ENCODE results near the gene ZNF423. TPM values are rescaled to one million over a fixed set of nuclear protein-coding genes. Genes with fewer than 3 reads are reported as not detected.

Gene ZNF423
- total RNA-seq, 1 experiment from 2014 or later = not detected

DNA sequence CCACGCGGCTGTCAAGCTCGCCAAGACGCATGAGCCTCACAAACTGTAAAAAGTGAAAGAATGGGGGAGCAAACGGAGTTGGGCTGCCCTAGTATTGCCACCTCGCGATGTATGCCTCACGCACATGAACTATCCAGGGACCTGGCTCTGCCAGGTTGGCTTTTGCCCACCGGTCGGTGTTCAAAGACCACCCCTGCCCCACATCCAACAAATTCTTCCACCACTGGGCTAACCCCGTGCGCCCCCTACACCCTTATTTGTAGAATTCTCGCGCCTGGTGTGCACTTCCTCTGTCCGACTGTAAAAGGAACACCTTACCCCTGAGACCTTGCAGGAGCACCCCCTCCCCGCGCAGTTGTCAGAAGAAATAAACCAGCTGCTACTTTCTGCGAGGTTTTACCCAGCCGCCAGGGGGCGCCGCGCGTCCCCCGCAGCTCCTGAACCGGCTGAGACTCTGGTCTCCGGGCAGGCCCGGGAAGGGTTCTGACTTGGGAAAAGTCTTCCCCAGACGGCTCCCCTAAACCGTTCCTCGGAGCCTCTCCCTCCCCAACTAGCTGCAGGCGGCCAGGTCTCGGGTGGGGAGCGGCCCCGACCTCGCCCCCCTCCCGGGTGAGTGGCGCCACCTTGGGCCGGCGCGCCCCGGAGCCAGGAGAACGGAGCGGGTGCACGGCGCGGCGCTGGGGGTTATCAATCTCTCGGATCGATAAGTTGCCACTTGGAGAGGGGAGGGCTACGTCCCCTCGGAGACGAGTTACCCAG lies 1.7 kb upstream of the ZNF423 start:
- intact Hi-C loops (cut with micrococcal nuclease; ENCODE audit: unreplicated experiment) = loop anchor here (1.0 kb wide), 1 partner anchor 65 kb away; no protein-coding TSS in a partner anchor
- H3K27me3 Mint-ChIP-seq (ENCODE audit: unreplicated experiment) = peaks cover 94% of the 10 kb centered on the region
- H3K9me3 Mint-ChIP-seq (ENCODE audit: low read depth, unreplicated experiment) = no peaks in the 10 kb centered on the region
- DNase-seq = peak; percentile 77
- no TSS peak for BruUV-seq (replicated peaks)
- peaks cover 8% of the 10 kb centered on the region for H3K4me1 Mint-ChIP-seq (ENCODE audit: low read depth, unreplicated experiment)
- H3K36me3 Mint-ChIP-seq (ENCODE audit: insufficient read depth, unreplicated experiment) = peaks cover 17% of the 10 kb centered on the region
- TF ChIP-seq, protein P1, sequence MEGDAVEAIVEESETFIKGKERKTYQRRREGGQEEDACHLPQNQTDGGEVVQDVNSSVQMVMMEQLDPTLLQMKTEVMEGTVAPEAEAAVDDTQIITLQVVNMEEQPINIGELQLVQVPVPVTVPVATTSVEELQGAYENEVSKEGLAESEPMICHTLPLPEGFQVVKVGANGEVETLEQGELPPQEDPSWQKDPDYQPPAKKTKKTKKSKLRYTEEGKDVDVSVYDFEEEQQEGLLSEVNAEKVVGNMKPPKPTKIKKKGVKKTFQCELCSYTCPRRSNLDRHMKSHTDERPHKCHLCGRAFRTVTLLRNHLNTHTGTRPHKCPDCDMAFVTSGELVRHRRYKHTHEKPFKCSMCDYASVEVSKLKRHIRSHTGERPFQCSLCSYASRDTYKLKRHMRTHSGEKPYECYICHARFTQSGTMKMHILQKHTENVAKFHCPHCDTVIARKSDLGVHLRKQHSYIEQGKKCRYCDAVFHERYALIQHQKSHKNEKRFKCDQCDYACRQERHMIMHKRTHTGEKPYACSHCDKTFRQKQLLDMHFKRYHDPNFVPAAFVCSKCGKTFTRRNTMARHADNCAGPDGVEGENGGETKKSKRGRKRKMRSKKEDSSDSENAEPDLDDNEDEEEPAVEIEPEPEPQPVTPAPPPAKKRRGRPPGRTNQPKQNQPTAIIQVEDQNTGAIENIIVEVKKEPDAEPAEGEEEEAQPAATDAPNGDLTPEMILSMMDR (IDR thresholded peaks at IDR 0.05; ENCODE audit: unreplicated experiment) = peak; percentile 97
- peak overlapping the region; percentile 72 for H3K4me3 Mint-ChIP-seq (ENCODE audit: low read depth, unreplicated experiment)
- no peak overlapping the region for H3K27ac Mint-ChIP-seq (ENCODE audit: unreplicated experiment)
- CTCF ChIA-PET = interaction anchor here (0.6 to 1.4 kb wide), 11 partner anchors 19 to 510 kb away, joined by 3 to 10 read pairs (median 5); partner anchors contain the start of gene CNEP1R1

DNA sequence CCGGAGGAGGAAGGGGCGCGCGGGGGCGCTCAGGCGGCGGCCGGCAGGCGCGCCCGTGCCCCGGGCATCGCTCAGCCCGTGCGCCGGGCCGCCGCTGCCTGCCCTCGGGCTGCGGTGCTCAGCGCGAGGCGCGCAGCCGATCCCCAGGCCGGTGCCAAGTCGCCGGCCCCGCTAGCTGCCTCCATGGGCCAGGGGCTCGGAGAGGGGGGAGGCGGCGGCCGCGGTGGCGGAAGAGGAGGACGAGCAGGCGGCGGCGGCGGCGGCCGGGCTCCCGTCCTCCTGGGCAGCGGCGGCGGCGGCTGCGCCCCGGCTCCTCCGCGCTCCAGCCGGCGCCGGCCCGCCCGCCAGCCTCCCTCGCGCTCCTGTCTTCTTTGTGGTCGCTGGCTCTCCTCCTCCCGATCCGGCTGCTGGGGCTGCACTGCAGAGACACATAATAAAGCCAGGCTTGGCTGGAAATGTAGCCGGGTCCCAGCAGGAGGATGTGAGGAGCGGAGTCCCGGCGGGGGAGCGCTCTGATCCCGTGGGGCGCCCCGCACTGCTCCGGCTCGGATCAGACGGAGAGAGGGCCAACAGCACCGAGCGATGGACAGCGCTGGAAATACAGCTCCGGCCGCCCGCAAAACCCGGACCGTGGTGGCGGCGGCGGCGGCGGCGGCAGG lies 889 bp upstream of the ZNF423 start:
- no TSS peak for BruUV-seq (replicated peaks)
- TF ChIP-seq, protein P1 (IDR thresholded peaks at IDR 0.05; ENCODE audit: unreplicated experiment) = no peak
- H3K9me3 Mint-ChIP-seq (ENCODE audit: low read depth, unreplicated experiment) = no peaks in the 10 kb centered on the region
- H3K27me3 Mint-ChIP-seq (ENCODE audit: unreplicated experiment) = peaks cover 94% of the 10 kb centered on the region
- H3K27ac Mint-ChIP-seq (ENCODE audit: unreplicated experiment) = no peak overlapping the region
- H3K36me3 Mint-ChIP-seq (ENCODE audit: insufficient read depth, unreplicated experiment) = peaks cover 17% of the 10 kb centered on the region
- H3K4me3 Mint-ChIP-seq (ENCODE audit: low read depth, unreplicated experiment) = peak overlapping the region; percentile 72
- CTCF ChIA-PET = interaction anchor here (0.7 to 1.4 kb wide), 9 partner anchors 20 to 449 kb away, joined by 3 to 10 read pairs (median 5); partner anchors contain the start of gene CNEP1R1
- peaks cover 8% of the 10 kb centered on the region for H3K4me1 Mint-ChIP-seq (ENCODE audit: low read depth, unreplicated experiment)
- peak; percentile 69 for DNase-seq
- intact Hi-C loops (cut with micrococcal nuclease; ENCODE audit: unreplicated experiment) = loop anchor here (1.0 kb wide), 1 partner anchor 66 kb away; no protein-coding TSS in a partner anchor

DNA sequence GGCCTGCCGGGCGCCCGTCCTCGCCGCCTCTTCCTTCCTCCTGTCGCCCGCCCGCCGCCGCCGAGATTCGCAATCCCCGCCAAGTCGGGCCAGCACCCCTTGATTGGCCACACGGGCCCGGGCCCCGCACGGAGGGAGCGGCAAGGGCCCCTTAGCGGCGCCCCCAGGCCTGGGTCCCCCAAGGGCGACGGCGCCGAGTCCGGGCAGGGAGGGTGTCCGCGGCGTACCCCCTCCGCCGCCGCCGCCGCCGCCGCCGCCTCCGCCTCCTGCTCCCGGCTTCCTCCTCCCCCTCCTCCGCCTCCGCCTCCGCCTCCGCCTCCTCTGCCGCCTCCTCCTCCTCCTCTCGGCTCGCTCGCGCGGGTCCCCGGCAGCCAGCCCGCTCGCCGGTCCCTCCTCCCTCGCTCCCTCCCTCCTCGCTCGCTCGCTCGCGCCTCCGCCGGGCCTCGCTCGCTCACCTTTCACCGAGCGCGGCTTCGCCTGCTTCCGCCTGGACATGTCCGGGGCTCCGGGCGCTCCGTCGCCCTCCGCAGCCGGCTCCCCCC lies 561 bp downstream of the ZNF423 start:
- CTCF ChIA-PET = no interaction called here
- H3K9me3 Mint-ChIP-seq (ENCODE audit: low read depth, unreplicated experiment) = no peaks in the 10 kb centered on the region
- peaks cover 8% of the 10 kb centered on the region for H3K4me1 Mint-ChIP-seq (ENCODE audit: low read depth, unreplicated experiment)
- peak overlapping the region; percentile 72 for H3K4me3 Mint-ChIP-seq (ENCODE audit: low read depth, unreplicated experiment)
- peaks cover 94% of the 10 kb centered on the region for H3K27me3 Mint-ChIP-seq (ENCODE audit: unreplicated experiment)
- H3K36me3 Mint-ChIP-seq (ENCODE audit: insufficient read depth, unreplicated experiment) = peaks cover 17% of the 10 kb centered on the region
- TF ChIP-seq, protein P1 (IDR thresholded peaks at IDR 0.05; ENCODE audit: unreplicated experiment) = no peak
- no TSS peak for BruUV-seq (replicated peaks)
- peak; percentile 83 for DNase-seq
- no peak overlapping the region for H3K27ac Mint-ChIP-seq (ENCODE audit: unreplicated experiment)
- intact Hi-C loops (cut with micrococcal nuclease; ENCODE audit: unreplicated experiment) = no loop called here

- TF ChIP-seq, protein P1 (IDR thresholded peaks at IDR 0.05; ENCODE audit: unreplicated experiment) = no peak
- peaks cover 8% of the 10 kb centered on the region for H3K4me1 Mint-ChIP-seq (ENCODE audit: low read depth, unreplicated experiment)
- H3K27ac Mint-ChIP-seq (ENCODE audit: unreplicated experiment) = no peak overlapping the region
- BruUV-seq (replicated peaks) = no TSS peak
- peaks cover 94% of the 10 kb centered on the region for H3K27me3 Mint-ChIP-seq (ENCODE audit: unreplicated experiment)
- H3K36me3 Mint-ChIP-seq (ENCODE audit: insufficient read depth, unreplicated experiment) = peaks cover 17% of the 10 kb centered on the region
- peak overlapping the region; percentile 72 for H3K4me3 Mint-ChIP-seq (ENCODE audit: low read depth, unreplicated experiment)
- intact Hi-C loops (cut with micrococcal nuclease; ENCODE audit: unreplicated experiment) = no loop called here
- peak; percentile 25 for DNase-seq
- CTCF ChIA-PET = no interaction called here
- H3K9me3 Mint-ChIP-seq (ENCODE audit: low read depth, unreplicated experiment) = no peaks in the 10 kb centered on the region
These were observed 1.1 kb downstream of the ZNF423 start for GRCh38 chr16:49854796-49855203.

All from Calu3 (cell line).